Measurements from ENCODE around the gene ANKRD20A1. TPM values are rescaled to one million over a fixed set of nuclear protein-coding genes. Genes with fewer than 3 reads are reported as not detected.
"Not testable (repeated sequence)": the region's sequence is repeated elsewhere in the genome, so short reads cannot be mapped to it uniquely, and the experiment has no call there.

ANKRD20A1 gene
- total RNA-seq (ENCODE audit: unreplicated experiment) = 0.54 TPM
- long read RNA-seq = 0 reads

DNA sequence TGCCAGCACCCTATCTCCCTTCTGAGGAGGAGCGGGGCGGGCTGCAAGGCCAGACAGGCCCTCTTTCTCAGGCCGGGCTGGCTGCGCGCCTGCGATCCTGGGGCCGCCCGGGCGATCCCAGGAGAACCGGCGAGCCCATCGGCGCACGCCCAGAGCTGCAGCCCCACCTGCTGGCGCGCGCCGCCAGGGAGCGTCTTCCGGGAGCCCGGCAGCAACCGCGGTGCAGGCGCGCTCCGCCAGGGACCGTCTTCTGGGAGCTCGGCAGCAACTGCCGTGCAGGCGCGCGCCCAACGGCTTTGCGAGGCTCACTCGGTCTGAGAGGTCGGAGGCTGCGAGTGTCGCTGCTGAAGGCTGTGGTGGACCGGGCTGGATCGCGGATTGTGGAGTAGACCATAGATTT lies at the start of gene ANKRD20A1:
ANKRD20A1 (plus strand) TSS at position 61 of the 400 bp plus-strand sequence. CDS start 496 bp downstream, outside the sequence.
- not testable (repeated sequence) for DNase-seq (ENCODE audit: low spot score); H3K27ac Mint-ChIP-seq (ENCODE audit: unreplicated experiment); H3K36me3 Mint-ChIP-seq (ENCODE audit: low read depth, unreplicated experiment); H3K27me3 Mint-ChIP-seq (ENCODE audit: unreplicated experiment); H3K4me1 Mint-ChIP-seq (ENCODE audit: unreplicated experiment); H3K9me3 Mint-ChIP-seq (ENCODE audit: unreplicated experiment); H3K4me3 Mint-ChIP-seq (ENCODE audit: unreplicated experiment)

DNA sequence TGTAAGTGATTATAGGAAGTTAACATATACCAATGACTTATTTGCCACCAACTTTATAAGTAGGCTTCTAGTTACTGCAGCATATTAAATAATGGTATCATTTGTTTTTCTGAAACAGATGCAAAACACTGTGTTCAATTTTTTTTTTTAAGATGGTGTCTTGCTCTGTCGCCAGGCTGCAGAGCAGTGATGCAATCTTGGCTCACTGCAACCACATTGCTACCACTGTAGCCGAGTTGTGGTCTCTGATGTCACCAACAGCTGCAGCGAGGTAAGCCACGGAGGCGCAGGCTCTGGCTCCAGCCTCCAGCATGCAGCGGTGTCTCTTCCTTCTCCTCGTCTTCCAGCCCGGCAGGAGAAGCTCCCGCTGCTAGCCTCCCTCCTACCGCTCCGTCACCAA lies 26.6 kb upstream of the ANKRD20A1 start:
- not testable (repeated sequence) for DNase-seq (ENCODE audit: low spot score); H3K4me1 Mint-ChIP-seq (ENCODE audit: unreplicated experiment); H3K27me3 Mint-ChIP-seq (ENCODE audit: unreplicated experiment); H3K4me3 Mint-ChIP-seq (ENCODE audit: unreplicated experiment); H3K36me3 Mint-ChIP-seq (ENCODE audit: low read depth, unreplicated experiment); H3K9me3 Mint-ChIP-seq (ENCODE audit: unreplicated experiment); H3K27ac Mint-ChIP-seq (ENCODE audit: unreplicated experiment)
